IMR-90 (cell line): ENCODE results near the gene RFX3. TPM values are rescaled to one million over a fixed set of nuclear protein-coding genes. Genes with fewer than 3 reads are reported as not detected.

Source experiments
- ATAC-seq: fragments of 200-7000 bp; cut with Tn5 transposase; 2 replicates; pipeline ENCODE4 v1.9.1; 2020; ENCODE audit warnings: low read depth, mild to moderate bottlenecking, moderate library complexity
- BruUV-seq: library from RNA; stranded (reverse); fragments of 400-500 nt; replicated peaks from 2 replicates; lab custom pipeline; 2021; lab: Mats Ljungman, UMichigan
- CTCF ChIA-PET: fragments of 300-600 bp; formaldehyde crosslinking; extraction: SDS; loops from one replicate; lab custom pipeline; 2021; ENCODE audit warnings: antibody characterized with exemption; lab: Yijun Ruan, JAX
- POLR2A ChIA-PET: fragments of 300-600 bp; sonication (Branson Sonifier 250); formaldehyde crosslinking; loops from one replicate; lab custom pipeline; 2022; ENCODE audit warnings: antibody characterized with exemption; ENCODE audit not compliant: unreplicated experiment; lab: Charles Lee
- DNase-seq: peaks from one replicate; pipeline ENCODE4 v3.0.0; 2013
- H2AFZ ChIP-seq: replicated peaks from 2 replicates; pipeline ENCODE3; 2013; ENCODE audit warnings: low read length, mild to moderate bottlenecking; ENCODE audit not compliant: poor library complexity
- H2AK5ac ChIP-seq: 2 replicates; pipeline ENCODE4 v1.6.1; 2013; ENCODE audit warnings: low read depth, low read length, inconsistent platforms
- H2AK9ac ChIP-seq: replicated peaks from 2 replicates; pipeline ENCODE3; 2013; ENCODE audit warnings: mild to moderate bottlenecking, low read depth, low read length, moderate library complexity; ENCODE audit not compliant: poor library complexity
- H2BK120ac ChIP-seq: 2 replicates; pipeline ENCODE4 v1.6.1; 2013; ENCODE audit warnings: low read depth, low read length, inconsistent platforms
- H2BK15ac ChIP-seq: 3 replicates; pipeline ENCODE4 v1.6.1; 2013; ENCODE audit warnings: low read depth, low read length, inconsistent platforms
- H2BK20ac ChIP-seq: 2 replicates; pipeline ENCODE4 v1.6.1; 2013; ENCODE audit warnings: low read depth, mild to moderate bottlenecking, inconsistent platforms, low read length, moderate library complexity
- H2BK5ac ChIP-seq: 2 replicates; pipeline ENCODE4 v1.6.1; 2013; ENCODE audit warnings: mild to moderate bottlenecking, low read depth, low read length, inconsistent platforms; ENCODE audit not compliant: poor library complexity, severe bottlenecking
- H3K14ac ChIP-seq: replicated peaks from 2 replicates; pipeline ENCODE4 v1.6.1; 2013; ENCODE audit warnings: low read depth, low read length, inconsistent platforms
- H3K18ac ChIP-seq: 2 replicates; pipeline ENCODE4 v1.6.1; 2013; ENCODE audit warnings: low read depth, low read length, control low read depth
- H3K23ac ChIP-seq: 2 replicates; pipeline ENCODE4 v1.6.1; 2013; ENCODE audit warnings: low read depth, low read length, inconsistent platforms
- H3K27ac ChIP-seq: 2 replicates; pipeline ENCODE4 v1.5.1; 2013; ENCODE audit warnings: mild to moderate bottlenecking, control low read depth, low read length; ENCODE audit not compliant: insufficient read depth
- H3K27me3 ChIP-seq: 2 replicates; pipeline ENCODE4 v1.6.1; 2013; ENCODE audit warnings: low read length; ENCODE audit not compliant: control insufficient read depth, insufficient read depth
- H3K36me3 ChIP-seq: 2 replicates; pipeline ENCODE4 v1.6.1; 2013; ENCODE audit warnings: low read length, mixed read lengths; ENCODE audit not compliant: control insufficient read depth, insufficient read depth
- H3K4ac ChIP-seq: 2 replicates; pipeline ENCODE4 v1.6.1; 2013; ENCODE audit warnings: low read depth, low read length, inconsistent platforms
- H3K4me1 ChIP-seq: 2 replicates; pipeline ENCODE4 v1.6.1; 2013; ENCODE audit warnings: low read length, mixed read lengths; ENCODE audit not compliant: control insufficient read depth, insufficient read depth
- H3K4me2 ChIP-seq: 2 replicates; pipeline ENCODE4 v1.6.1; 2013; ENCODE audit warnings: low read depth, mild to moderate bottlenecking, control low read depth, low read length, moderate library complexity
- H3K4me3 ChIP-seq: 2 replicates; pipeline ENCODE4 v1.5.1; 2013; ENCODE audit warnings: low read depth, mild to moderate bottlenecking, control low read depth, low read length, moderate library complexity; ENCODE audit not compliant: insufficient read depth
- H3K56ac ChIP-seq: 2 replicates; pipeline ENCODE4 v1.6.1; 2013; ENCODE audit warnings: low read length, inconsistent platforms; ENCODE audit not compliant: insufficient read depth; ENCODE audit errors: extremely low read depth
- H3K79me1 ChIP-seq, 2 experiments: 2 replicates each; pipeline ENCODE4 v1.6.1; 2013; ENCODE audit warnings: low read length in 2 of 2, inconsistent platforms in 1 of 2, low read depth in 1 of 2
- H3K9ac ChIP-seq: 2 replicates; pipeline ENCODE4 v1.6.1; 2013; ENCODE audit warnings: low read depth, low read length, control low read depth
- H3K9me1 ChIP-seq: 2 replicates; pipeline ENCODE4 v1.6.1; 2013; ENCODE audit warnings: low read length, inconsistent platforms; ENCODE audit not compliant: insufficient read depth
- H3K9me3 ChIP-seq: 2 replicates; pipeline ENCODE4 v1.6.1; 2013; ENCODE audit warnings: low read length; ENCODE audit not compliant: control insufficient read depth, insufficient read depth
- H4K20me1 ChIP-seq: 2 replicates; pipeline ENCODE4 v1.6.1; 2013; ENCODE audit warnings: low read length, inconsistent platforms; ENCODE audit not compliant: insufficient read depth
- H4K5ac ChIP-seq: 2 replicates; pipeline ENCODE4 v1.6.1; 2013; ENCODE audit warnings: mild to moderate bottlenecking, low read depth, low read length, control low read depth
- H4K8ac ChIP-seq, 2 experiments: 2 replicates each; pipeline ENCODE4 v1.6.1; 2013; ENCODE audit warnings: low read depth in 2 of 2, low read length in 2 of 2, control low read depth in 1 of 2, inconsistent platforms in 1 of 2
- H4K91ac ChIP-seq: 2 replicates; pipeline ENCODE4 v1.6.1; 2013; ENCODE audit warnings: low read depth, low read length, inconsistent platforms; ENCODE audit not compliant: insufficient read depth
- BHLHE40 ChIP-seq: fragments of 150-350 bp; IDR thresholded peaks from 2 replicates; pipeline ENCODE4 v1.6.1; 2016; ENCODE audit warnings: mild to moderate bottlenecking, low read depth, low read length
- CEBPB ChIP-seq: IDR thresholded peaks from 2 replicates; pipeline ENCODE4 v1.6.1; 2012; ENCODE audit warnings: low read depth, low read length, improper control_type of control experiment
- MXI1 ChIP-seq: IDR thresholded peaks from 2 replicates; pipeline ENCODE4 v1.6.1; 2012; ENCODE audit warnings: low read depth, mild to moderate bottlenecking, low read length, moderate library complexity, borderline replicate concordance
- RAD21 ChIP-seq: IDR thresholded peaks from 2 replicates; pipeline ENCODE4 v1.6.1; 2012; ENCODE audit warnings: low read length, improper control_type of control experiment
- SMC3 ChIP-seq: fragments of 150-350 bp; IDR thresholded peaks from 2 replicates; pipeline ENCODE4 v1.6.1; 2016; ENCODE audit warnings: low read depth, mild to moderate bottlenecking, antibody characterized with exemption, low read length, moderate library complexity
- WGBS, 2 experiments: methylation state at CpG; one replicate each; pipeline versions ENCODE4 v1.1.5 to v1.1.7; 2013; ENCODE audit warnings: missing lambda C conversion rate in 2 of 2; ENCODE audit not compliant: insufficient read length in 1 of 2; ENCODE audit errors: extremely low coverage in 2 of 2; 5-methylcytosine and 5-hydroxymethylcytosine counted together
- dilution Hi-C: fragments of 300-500 bp; cut with HindIII; formaldehyde crosslinking; loops from one replicate; pipeline ENCODE4 v1.14.3; 2018; ENCODE audit warnings: low sequenced_read_pairs; ENCODE audit not compliant: unreplicated experiment
- in situ Hi-C: fragments of 300-500 bp; cut with MboI; formaldehyde crosslinking; loops from 3 replicates; pipeline ENCODE4 v1.14.3; 2019; ENCODE audit warnings: low sequenced_read_pairs, inconsistent platforms, mixed read lengths
- intact Hi-C: fragments of 100-400 bp; cut with micrococcal nuclease; formaldehyde crosslinking; loops from 2 replicates; pipeline ENCODE4 v1.10.0; 2022
- polyA plus RNA-seq, 3 experiments: library from polyadenylated mRNA; depleted of rRNA; stranded (reverse); fragments of >200 nt; gene quantifications; 2 replicates each; pipeline ENCODE4 v1.2.3, GENCODE V29; 2012; ENCODE audit warnings: low replicate concordance in 1 of 3
- total RNA-seq: library from RNA; depleted of rRNA; stranded (reverse); fragments of >200 nt; gene quantifications from 2 replicates; pipeline ENCODE4 v1.2.3, GENCODE V29; 2012

The RFX3 gene
- total and polyA plus RNA-seq, 2 of the 4 experiments (the other 2 are of a cell fraction), result 1.7 to 2.7 TPM

DNA sequence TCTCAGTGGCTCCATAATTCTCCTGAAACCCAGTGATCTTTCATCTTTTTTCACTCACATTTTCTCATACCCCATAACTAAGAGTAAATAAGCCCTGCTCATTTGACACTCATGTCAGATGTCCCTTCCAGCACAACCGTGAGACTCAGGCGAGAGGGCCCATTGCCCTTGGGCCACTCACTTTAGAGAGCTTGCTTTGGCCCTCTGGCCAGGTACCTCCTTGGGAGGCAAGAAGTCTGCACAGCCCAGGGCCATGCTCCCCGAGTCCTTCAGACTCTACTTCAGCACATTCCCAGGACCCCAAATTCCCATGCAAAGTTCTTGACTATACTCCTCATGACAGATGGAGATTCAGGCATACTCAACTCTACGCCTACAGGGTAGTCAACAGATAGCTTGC lies 33.6 kb downstream of the RFX3 start:
- Histone ChIP-seq H2BK15ac (no peak overlapping the region), H4K5ac (no peak overlapping the region), H3K4me3 (no peak overlapping the region), H3K23ac (no peak overlapping the region), H3K27ac (no peak overlapping the region), H3K36me3 (no peaks in the 10 kb centered on the region), H4K20me1 (no peaks in the 10 kb centered on the region), H3K4ac (no peak overlapping the region), H2BK5ac (no peak overlapping the region), H3K4me2 (no peak overlapping the region), H3K9me1 (no peaks in the 10 kb centered on the region), H4K8ac (no peak overlapping the region), H3K27me3 (no peaks in the 10 kb centered on the region), H3K18ac (no peak overlapping the region), H3K9ac (no peak overlapping the region), H3K56ac (no peak overlapping the region), H2AK9ac (no peak overlapping the region), H3K4me1 (peaks cover 4% of the 10 kb centered on the region; the same call in 1 of the 2 replicates), H3K9me3 (no peaks in the 10 kb centered on the region), H3K14ac (no peak overlapping the region), H2BK120ac (no peak overlapping the region), H2BK20ac (no peak overlapping the region), H3K79me1 (peaks cover 0 to 3% of the 10 kb centered on the region in 2 experiments; a peak in 1 of 4 replicates), H4K91ac (no peak overlapping the region), H2AK5ac (no peak overlapping the region), H2AFZ (no peak overlapping the region)
- dilution Hi-C loops (no loop called here), in situ Hi-C loops (no loop called here), intact Hi-C loops (no loop called here)
- ChIA-PET CTCF (no interaction called here), POLR2A (no interaction called here)
- ATAC-seq (no peak), DNase-seq (no peak)
- WGBS, 2 experiments, result 100% methylated on average over 2 of the region's 4 CpGs; no CpG with 5 or more reads in 1 of the 2 experiments
- TF ChIP-seq MXI1, result no peak
- no peak for TF ChIP-seq CEBPB
- no peak for TF ChIP-seq SMC3
- TF ChIP-seq BHLHE40, result no peak
- no peak for TF ChIP-seq RAD21
- no TSS peak for BruUV-seq
